CD4-positive, alpha-beta T cell treated with Interleukin-15 for 4 hours (primary cell): ENCODE measurements around the gene RAMP1.

ENCODE experiments used
- DNase-seq: peaks from one replicate; pipeline ENCODE4 v3.0.0-alpha.2; 2020; ENCODE audit warnings: low spot score

RAMP1 gene

DNA sequence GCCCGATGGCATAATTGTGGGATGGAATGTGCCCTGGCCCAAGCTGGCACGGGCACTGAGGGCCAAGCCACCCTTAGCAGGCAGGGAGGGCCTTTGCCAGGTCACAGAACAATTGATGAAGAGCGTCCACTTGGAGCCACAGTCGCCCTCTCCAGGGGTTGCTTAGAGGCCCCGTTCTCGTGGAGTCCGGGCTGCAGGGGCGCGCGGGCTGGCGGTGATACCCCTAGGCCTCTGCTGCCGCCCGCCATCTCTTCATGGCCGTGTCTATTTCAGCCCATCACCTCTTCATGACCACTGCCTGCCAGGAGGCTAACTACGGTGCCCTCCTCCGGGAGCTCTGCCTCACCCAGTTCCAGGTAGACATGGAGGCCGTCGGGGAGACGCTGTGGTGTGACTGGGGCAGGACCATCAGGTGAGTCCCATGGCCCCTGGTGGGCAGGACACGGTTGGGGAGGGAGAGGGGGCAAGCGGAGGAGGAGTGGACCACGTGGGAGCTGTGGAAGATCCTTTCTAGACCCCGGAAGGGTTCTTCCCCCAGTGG, 17.6 kb downstream of the RAMP1 start:
- DNase-seq = no peak

DNA sequence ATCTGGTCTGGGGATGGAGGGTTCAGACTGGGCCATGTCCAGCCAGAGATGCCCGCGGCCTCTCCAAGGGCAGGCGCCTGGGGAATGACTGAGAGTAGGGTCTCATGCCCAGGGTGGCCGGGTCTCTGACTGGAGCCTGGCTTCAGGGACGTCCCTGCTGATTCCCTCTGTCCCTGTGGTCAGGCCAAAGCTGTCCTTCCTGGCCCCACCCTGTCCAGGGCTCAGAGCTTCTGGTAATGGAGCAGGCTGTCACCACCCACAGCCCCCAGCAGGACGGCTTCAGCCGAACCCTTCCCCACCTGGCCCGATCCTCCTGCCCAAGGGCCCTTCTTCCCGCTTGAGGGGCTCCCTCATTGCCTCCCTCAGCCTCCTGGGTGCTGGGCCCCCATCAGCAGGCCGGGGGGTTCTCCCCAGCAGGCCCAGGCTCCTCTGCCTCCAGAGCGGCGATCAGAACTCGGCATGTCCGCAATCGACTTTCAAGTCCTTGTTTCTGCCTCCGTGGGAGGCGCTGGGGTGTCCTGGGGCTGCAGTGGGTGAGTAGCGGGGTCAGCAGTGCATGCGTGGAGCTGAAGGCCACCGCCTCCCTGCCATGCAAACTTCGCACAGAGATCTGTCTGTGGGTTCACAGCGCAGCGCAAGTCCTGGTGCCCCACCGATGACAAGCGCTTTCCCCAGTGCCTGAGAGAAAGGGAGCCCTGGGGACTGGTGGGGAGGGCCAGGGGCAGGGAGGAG, 18.3 kb downstream of the RAMP1 start:
- DNase-seq = no peak

DNA sequence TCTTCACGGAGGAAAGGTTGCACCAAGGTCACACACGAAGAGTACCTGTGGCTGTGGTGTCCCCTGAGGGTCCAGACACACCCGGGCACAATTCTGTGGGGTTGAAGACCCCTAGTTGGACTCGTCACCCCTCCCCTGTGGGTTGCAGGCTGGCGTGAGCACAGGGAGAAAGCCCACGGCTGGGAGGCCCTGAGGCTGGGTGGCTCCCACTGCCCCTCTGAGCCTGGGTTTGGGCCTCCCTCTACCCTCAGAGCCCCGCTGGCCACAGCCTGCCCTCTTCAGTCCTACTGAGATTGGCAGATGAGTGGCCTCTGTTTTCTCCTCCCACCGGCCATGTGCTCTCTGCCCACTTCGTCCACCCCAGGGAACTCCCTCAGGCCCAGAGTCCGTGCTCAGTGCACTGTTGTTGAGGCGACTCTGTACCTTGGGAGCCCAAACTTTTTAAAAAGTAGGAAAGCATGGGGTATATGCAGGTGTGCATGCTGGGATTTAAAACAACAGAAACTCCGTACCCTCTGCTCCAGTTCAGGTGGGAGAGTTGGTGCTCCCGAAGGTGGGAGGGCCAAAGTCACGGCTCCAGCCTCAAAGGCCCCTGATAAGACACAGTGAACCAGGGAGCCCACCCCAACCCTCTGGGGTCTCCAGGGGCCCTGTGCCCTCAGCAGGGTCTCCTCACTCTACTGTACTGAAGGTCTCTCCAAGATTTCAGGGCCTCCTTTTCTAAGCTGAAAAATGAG, 19.1 kb downstream of the RAMP1 start:
- no peak for DNase-seq

DNA sequence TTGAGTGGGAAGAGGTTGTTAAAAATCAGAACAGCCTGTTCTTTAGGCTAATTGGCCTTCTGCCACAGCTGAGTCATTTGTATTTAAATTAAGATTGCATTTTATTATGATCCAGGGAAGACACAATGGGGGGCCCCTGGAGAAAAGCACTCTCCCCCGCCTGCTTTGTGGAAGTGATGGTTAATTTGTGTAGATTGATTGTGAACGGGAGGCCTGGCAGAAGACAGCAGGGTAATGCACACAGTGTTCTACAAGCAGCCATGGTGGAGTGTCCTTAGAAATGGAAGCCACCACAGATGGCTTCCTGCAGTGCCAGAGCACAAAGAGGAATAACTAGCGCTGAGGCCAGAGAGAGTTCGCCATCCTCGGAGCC, 19.6 kb downstream of the RAMP1 start:
- DNase-seq = no peak

DNA sequence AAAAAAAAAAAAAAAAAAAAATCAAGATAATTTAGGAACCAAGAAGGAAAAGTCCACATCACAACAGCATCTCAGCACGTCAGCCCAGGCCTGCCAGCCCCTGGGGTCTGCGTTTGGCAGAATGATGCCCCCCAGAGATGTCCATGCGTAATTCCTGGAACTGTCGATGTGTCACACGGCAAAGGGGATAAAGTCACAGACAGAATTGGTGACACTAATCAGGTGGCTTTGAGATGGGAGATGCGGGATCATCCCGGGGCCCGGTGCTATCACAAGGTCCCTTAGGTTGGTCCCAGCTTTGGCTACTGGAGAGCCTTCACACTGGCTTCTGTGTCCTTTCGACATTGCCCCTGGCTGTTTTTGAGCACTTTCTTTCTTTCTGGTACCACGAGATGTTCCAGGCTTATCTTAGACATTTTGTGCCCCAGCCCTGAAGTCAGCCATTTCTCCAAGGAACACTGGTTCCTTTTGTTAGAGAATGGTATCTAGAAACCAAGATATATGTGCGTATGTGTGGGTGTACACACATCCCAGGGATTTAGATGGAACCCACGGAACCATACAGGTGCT, 20.7 kb downstream of the RAMP1 start:
- DNase-seq = no peak

DNA sequence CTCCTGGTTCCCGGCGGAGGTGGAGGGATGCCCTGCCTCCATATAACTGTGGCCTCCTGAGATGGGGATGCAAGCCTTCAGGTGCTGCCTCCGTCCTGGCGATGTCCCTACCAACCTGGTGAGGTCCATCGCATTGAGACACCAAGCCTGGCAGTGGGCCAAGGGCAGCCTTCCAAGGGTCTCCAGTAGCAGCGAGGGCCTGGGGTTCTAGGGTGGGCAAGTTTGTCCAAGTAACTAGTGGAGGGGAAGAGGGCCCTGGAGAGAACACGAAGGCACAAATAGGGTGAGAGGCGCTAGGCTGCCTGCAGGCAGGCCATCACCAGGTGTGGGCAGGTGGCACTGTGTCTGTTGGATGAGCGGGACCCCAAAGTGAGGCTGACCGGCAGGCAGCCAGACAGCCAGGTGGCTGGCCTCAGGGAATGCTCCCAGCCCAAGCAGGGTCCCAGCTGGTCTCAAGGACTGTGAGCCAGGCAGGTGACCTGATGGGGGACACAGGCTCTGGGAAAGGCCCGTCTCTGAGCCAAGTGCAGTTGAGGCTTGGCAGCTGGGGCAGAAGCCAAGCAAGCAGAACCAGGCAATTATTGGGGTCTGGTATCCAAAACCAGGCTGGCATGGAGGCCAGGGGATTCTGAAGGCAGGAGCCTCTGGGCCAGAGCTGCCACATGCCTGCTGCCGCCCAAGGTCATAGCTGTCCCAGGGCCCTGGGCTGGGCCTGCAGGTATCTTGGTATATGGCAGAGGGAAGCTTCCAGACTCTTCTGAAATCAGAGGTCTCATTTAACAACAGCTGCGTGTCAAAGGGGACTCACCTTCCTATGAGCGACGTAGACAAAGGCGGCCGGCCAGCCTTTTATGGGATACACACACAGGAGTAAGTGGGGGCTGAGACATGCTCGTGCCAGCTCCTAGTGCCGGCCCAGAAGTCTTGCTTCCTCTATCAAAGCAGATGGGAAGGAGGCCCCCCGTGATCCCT, 23.4 kb downstream of the RAMP1 start:
- DNase-seq = no peak

DNA sequence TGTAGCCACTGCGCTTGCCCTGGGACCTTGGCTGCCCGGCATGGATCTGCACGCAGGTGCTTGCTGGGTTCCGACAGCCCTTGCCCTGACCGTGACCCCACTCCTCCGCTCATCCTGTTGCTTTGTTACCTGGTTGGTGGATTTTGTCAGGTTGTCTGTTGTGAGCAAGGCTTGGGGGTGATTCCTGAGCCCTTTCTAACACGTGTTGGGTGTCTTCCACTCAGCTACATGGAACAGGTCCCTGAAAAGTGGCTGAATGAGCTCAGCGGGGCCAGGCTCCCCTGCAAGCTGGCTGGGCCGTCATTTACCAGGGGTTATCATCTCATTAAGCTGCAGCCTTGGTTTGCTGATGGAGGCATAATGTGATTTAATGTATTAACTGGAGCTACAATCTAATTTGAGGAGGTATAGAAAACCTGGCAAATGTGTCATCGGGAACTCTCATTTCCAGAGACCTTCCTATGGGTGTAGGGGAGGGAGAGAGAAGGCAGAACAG, 24.6 kb downstream of the RAMP1 start:
- no peak for DNase-seq

DNA sequence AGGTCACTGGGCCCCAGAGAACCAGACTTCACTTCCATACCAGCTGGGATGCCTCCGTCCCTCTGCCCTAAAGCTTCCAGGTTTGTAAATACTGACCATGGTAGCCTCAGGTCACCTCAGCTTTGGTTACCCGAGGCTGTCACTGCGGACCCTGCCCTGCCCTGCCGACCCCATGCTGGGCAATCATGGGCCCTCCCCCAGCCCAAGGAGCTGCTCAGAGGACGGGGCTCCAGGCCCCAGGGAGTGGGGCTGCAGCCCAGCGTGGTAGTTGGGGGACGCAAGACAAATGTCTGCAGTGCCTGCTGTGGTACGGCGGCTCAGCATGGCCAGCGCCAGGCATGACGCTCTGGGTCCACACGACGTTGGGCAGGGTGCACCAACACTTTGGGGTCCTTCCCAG, 25.3 kb downstream of the RAMP1 start:
- no peak for DNase-seq

DNA sequence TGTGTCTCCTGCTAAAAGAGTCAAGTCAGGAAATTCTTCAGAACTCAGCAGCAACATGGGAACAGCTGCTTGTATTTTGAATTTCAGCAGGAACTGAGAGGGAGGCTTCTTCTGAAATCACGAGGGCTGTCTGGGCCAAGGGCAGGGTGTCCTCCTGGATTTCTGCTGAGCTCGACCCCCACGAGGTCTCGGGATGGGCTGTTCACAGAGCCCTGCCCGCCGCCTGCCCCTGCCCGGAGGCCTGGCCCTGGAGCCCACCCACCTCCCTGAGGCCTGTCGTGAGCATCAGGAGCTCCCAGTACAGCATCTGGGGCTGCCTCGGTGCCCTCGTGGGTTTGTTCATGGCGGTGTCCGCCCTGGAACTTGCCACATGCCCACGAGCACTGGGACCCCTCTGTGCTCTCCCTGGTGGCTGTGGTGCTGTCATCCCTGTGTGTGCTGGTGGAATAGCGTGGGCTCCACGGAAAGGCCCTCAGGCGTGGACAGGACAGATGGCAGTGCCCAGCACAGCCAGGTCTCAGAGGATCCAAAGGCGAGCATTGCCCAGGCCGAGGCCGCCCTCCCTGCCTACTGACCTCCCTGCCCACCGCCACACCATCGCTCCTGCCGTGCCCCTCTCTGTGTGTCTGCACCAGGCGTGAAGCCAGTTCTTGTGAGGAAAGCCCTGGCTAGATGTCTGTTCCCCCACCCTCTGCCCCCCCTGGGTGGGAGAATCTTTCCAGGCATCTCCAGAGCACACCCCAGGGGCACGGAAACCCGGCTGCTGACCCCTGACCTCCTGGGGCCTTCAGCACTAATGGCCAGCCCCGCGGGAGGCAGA, 25.9 kb downstream of the RAMP1 start:
- DNase-seq = no peak

DNA sequence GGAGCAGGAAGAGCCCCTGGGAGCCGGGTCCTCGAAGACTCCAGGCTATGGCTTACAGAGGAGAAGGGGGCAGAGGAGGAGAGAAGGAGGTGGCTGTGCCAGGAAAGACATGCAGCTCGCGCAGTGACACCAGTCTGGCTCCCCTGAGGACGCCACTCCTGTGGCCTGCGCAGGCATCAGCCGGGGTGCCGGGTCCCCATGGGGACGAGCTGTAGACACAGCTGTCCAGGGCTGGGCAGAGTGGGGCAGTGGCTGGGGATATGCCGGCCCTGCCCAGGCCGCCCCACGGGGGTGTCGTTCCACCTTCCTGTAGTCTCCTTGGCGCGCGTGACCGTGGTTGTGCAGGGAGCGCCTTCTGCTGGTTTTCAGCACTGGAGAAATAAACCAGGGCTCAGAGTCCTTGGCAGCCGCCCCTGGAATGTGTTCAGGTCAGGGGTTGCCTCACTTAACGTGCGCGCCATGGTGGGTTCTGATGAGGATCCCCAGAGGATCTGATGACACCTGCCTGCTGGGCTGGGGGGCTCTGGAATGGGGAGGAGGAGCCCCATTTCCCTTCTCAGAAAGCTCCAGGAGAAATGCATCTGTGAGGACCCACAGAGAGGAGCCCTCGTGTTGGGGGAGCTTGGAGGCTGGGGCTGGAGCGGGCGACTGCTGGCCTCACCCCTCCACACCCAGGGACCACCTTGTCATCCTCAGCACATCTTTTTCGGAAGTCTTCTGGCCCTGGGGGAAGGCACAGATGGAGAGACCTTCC, 26.7 kb downstream of the RAMP1 start:
- no peak for DNase-seq

DNA sequence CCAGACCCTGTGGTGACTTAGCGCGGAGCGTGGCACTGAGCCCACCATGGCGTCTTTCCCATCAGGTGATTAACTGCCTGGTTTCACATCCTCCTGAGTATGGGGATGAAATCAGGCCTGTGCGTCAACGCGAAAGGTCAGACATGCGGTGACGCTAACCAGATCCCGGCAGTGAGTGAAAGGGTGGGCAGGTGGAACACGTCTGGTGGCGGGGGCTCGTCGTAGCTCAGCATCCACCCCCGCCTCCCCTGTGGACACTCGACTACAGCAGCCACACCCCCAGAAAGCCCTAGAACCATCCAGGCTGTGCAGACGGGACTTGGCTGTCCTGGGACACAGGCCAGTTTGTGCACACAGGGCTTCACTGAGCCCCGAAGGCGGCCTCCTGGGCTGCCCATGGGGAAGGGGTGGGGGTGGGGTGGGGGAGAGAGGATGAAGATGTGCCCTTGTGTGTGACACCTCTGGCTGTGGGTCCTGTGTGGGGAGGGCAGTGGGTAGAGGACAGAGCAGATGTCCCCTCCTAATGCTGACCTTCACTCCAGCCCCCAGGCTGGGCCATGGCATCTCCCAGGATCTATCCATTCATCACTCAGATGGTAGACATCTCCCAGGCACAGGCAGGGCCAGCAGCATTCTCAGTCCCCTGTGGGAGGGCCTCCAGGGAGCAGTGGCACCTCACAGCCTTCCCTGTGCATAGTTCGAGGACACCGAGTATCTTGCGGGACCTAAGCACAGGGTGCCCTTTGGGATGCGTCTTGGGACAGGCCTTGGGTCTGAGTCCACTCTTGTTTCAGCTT, 27.5 kb downstream of the RAMP1 start:
- no peak for DNase-seq

DNA sequence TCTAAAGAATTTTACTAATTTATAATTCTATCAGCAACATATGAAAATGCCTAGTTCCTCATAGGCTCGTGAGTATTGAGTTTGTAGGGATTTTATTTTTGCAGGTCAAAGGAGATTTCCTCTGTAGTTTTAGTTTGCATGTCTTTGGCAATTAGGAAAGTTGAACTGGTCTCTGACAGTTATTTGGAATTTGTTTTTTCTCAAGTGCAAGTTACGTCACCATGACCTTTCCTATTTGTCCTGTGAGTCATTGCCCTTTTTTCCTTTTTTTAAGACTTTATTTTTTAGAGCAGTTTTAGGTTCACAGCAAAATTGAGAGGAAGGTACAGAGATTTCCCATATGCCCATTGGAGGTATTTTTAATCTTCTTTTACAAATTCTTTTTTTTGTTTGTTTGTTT, 29.0 kb downstream of the RAMP1 start:
- no peak for DNase-seq

DNA sequence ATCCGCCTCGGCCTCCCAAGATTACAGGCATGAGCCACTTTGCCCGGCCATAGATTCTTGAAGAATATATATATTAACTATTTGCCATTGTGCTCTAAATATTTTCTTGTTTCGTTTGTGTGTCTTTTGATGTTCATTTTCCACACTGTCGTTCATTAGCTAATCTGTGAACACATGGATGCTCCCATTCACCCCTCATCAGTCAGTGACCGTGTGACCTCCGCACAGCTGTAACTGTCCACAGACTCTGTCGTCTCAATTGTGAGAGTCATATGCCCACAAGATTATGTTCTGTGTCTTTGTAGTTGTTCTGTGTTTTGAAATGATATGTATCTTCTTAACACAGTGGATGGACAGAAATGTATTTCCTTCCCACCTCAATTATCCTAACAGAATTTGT, 29.6 kb downstream of the RAMP1 start:
- DNase-seq = no peak

DNA sequence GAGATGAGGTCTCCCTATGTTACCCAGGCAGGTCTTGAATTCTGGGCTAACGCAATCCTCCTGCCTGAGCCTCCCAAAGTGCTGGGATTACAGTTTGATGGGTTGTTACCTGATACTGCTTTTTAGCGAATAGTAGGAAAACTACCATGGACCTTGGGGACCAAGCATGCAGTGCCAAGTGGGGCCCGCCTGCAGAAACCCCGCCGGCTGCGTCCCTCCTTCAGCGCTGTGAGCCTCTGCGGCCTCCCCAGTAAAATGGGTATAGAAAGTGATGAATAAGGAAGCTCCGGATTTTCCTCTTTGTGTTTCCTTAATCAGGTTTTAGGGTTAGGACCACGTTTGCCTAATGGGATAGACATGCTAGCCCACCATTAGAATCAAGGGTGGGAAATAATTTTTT, 30.4 kb downstream of the RAMP1 start:
- DNase-seq = no peak

DNA sequence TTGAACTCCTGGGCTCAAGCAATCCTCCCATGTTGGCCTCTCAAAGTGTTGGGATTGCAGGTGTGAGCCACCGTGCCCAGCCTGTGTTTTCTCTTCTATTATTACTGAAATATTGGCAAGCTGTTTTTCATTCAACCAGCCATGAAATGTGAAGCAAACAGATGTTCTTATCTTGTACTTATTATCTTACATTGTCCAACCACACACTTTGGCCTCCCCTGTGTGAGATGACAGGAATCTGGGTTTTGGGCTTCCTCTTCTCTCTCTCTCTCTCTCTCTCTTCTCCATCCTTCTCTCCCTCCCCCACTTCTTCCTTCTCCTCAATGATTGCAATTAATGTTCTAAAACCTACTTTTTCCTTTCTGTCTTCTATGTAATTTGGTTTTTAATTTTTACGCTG, 33.1 kb downstream of the RAMP1 start:
- no peak for DNase-seq

DNA sequence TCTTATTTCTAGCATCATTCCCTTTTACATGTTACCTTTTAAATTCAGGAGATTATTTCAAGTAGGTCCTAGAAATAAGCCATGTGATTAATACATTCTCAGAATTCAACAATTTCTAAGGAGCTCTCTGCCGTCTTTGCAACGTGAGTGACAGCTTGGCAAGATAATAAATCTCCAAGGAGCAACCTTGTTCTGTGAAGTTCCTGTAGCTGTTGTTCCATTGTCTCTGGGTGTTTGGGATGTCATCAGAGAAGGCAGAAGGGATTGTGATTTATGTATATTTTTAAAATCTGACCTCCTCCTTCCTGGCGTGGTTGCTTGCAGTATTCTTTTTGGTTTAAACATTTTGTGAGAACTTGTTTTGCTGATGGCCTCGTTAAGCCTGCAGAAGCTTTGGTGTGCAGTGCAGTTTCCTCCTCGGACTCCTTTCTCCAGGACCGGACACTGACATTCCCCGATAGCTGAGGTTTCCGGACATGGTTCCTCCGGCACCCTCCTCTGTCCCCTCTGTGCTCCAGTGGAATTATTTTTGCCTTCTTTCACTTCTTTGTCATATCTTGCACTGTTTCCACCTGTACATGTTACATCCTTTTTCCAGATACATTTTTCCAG, 33.7 kb downstream of the RAMP1 start:
- DNase-seq = no peak

DNA sequence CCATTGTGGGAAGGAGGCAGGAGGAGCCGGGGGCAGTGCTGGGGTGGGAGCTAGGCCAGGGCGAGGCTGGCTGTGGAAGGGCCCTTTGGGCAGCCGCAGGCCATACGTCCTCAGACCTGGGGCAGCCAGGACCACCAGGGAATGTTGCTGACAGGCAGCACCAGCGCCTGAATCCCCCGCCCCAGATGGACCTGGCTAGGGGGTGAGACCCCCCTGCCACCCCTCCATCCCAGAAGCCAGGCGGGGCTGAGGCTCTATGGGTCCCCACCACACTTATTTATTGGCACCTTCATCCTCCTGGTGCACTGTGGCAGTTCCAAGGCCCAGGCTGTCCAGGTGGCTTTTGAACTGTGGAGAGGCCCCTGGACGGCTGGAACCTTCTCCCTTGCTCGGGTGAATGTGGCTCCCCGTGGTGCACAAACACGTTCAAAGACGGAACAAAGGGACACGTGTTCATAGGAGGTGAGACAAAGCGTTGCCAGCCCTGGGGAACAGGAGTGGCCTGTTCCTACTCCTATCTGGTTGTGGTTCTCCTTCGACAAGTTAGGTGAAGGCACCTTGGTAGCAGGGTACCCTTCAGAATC, 35.1 kb downstream of the RAMP1 start:
- DNase-seq = no peak

DNA sequence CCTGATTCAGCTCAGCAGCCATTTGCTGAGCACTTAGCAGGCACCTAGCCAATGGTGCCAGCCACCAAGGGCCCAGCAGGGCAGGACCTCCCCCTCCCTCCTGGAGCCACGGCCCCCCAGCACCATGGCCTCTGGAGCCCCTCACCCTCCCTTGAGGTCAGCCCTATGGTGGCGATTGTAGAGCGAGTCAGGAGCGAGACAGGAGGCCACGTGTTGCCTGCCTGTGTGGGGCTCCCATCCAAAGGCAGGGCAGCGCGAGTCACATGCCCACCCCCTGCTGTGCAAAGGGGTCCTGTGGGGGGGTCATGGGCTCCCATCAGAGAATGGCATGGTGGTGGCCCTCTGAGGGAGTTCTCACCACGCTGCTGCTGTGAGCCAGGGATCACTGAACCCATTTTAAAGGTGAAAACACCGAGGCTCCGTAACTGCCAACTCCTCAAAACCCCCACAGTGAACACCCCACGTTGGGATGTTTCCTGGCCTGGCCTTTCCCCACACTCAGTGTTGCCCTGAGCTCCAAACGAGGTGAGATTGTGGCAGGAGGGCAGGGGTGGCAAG, 35.6 kb downstream of the RAMP1 start:
- no peak for DNase-seq
